HG03571 (cell line): ENCODE results near the gene HOXC5.
"Not testable (repeated sequence)": the region's sequence is repeated elsewhere in the genome, so short reads cannot be mapped to it uniquely, and the experiment has no call there.

Source experiments
- ATAC-seq: cut with Tn5 transposase; IDR thresholded peaks from one replicate; pipeline ENCODE4 v1.9.1; 2021; ENCODE audit not compliant: unreplicated experiment

Gene HOXC5

GRCh38 chr12:54032086-54032619 is 697 bp upstream of the HOXC5 start:
- ATAC-seq: no peak

- no peak for ATAC-seq
These were observed 493 bp downstream of the HOXC5 start for GRCh38 chr12:54033106-54033979.

DNA sequence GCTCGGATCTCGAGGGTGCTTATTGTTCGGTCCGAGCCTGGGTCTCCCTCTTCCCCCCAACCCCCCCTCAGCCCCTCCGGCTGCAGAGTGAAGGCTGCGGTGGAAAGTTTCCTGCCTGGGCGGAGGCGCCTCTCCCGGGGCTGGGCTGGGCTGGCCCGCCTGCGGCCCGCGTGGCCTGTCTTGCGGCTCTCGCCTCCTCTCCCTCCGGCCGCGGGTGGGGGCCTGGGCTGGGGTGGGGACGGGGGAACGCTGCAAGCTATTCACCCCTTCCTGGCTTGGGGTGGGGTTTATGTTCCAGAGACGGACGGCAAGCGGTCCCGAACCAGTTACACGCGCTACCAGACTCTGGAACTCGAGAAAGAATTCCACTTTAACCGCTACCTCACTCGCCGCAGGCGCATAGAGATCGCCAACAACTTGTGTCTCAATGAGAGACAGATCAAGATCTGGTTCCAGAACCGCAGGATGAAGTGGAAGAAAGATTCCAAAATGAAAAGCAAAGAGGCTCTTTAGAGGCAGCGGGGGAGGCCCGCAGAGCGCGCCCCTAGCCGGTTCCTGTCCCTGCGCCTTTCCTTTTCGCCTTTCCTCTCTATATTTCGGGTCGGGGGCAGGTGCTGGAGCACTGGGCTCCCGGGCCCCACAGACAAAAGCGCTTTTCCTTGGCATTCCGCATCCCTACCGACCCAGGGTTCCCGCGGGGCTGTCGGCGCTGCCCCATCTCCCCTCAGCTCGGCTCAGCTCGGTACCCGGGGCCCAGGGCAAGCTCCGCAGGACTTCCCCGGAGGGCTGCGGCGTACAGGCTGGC is 1.3 kb downstream of the HOXC5 start:
- no peak for ATAC-seq

DNA sequence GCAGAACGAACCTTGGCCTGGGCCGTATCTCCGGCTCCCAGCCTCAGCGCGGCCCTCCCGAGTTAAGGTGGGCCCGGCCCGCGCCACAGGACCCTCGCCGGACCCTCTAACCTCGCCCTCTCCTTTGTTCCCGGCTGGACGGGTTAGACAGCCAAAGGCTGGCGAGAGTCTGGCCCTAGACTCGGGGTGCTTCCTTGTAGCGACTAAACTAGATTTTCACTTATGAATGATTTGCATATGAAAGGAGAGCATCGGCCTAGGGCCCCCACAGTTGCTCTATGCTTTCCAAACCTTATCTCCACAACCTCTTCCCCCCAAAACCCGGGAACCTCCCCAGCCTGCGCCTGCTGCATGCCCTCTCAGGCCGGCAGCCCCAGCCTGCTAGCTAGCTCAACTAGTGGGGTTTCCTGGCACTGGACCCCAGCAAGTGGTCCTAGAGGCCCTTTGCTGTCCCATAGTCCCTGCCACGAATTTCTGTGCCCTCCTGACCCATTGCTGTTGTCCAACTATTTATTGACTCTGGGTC is 2.0 kb downstream of the HOXC5 start:
- ATAC-seq: no peak

- ATAC-seq: no peak
These were observed 2.9 kb downstream of the HOXC5 start for GRCh38 chr12:54035568-54036264.

GRCh38 chr12:54036620-54037359 is 3.9 kb downstream of the HOXC5 start:
- no peak for ATAC-seq

DNA sequence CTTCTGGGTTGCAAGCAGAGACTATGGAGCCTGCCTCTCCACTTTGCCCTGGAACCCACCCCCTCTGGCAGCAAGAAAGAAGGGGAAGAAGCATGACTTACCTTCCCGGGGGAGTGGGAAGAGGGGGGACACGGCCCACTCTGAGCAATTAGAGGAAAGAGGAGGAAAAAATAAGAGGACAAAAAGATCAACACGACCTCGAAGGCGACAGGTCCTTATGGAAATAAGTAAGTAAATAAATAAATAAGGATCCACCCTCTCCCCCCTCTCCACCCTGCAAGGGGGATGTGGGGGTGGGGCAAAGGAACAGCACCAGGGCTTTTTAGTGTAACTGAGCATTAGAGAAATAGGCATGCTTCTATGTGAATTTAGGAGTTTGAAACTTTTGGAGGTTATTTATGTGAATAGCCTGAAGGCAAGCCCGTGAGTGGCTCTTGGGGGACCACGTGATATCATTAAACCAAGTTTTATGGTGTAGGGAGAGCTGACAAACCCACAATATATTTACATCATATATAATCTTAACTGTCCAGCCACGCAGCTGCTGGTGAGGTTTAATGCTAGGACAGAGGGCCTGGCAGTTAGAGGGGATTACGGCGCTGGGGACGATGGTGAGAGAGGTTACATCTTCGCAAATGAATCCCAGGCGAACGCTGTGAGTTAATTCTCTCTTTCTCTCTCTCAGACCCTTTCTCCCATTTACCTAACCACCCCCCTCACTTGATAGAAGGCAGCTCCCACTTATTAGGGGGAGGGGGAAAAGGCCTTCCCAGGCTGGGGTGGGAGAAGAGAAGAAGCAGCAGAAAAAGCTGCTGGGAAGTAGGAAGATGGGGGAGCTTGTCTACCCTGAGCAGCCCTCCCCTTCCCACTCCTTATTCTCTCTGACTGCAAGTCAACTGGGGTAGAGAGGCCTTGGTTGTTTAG is 4.8 kb downstream of the HOXC5 start:
- no peak for ATAC-seq

- no peak for ATAC-seq
These were observed 5.5 kb downstream of the HOXC5 start for GRCh38 chr12:54038284-54038870.

DNA sequence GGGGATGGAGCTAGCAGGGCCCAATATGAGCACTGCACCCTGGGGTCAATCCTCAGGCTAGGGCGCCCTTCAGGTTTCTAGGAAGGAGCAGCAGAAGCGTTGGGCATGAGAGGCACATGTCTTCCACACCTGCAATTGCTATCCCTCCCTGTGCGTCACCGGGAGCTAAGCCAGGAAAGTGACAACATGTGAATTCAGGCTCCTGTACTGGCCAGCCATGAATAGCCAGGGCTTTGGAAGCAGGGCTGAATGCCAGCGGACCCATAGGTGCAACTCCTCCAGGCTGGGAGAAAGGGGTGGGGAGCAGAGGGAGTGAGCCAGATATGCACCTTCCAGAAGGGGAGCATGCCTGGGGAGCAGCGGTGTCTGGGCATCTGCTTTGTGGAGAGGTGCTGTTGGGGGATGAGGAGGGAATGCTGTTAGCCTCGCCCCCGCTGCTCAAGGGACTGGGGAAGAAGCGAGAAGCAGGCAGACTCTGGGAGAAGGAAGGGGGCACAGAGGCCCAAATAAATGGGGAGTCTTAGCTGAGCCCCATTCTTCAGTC is 6.1 kb downstream of the HOXC5 start:
- no peak for ATAC-seq

- no peak for ATAC-seq
These were observed 6.7 kb downstream of the HOXC5 start for GRCh38 chr12:54039417-54040147.

GRCh38 chr12:54040148-54040494 is 7.3 kb downstream of the HOXC5 start:
- ATAC-seq: no peak

- ATAC-seq: no peak
These were observed 7.8 kb downstream of the HOXC5 start for GRCh38 chr12:54040648-54041047.

- ATAC-seq: no peak
These were observed 8.3 kb downstream of the HOXC5 start for GRCh38 chr12:54041097-54041690.

DNA sequence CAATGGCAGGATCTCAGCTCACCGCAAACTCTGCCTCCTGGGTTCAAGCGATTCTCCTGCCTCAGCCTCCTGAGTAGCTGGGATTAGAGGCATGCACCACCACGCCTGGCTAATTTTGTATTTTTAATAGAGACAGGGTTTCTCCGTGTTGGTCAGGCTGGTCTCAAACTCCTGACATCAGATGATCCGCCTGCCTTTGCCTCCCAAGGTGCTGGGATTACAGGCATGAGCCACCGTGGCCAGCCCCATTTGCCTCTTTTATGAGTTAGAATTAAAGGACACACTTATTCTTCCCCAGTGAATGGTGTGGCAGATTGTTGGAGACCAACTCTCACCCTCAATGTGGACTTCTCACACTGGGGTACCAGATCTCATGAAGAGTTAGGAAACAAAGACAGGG is 9.2 kb downstream of the HOXC5 start:
- ATAC-seq: not testable (repeated sequence)

DNA sequence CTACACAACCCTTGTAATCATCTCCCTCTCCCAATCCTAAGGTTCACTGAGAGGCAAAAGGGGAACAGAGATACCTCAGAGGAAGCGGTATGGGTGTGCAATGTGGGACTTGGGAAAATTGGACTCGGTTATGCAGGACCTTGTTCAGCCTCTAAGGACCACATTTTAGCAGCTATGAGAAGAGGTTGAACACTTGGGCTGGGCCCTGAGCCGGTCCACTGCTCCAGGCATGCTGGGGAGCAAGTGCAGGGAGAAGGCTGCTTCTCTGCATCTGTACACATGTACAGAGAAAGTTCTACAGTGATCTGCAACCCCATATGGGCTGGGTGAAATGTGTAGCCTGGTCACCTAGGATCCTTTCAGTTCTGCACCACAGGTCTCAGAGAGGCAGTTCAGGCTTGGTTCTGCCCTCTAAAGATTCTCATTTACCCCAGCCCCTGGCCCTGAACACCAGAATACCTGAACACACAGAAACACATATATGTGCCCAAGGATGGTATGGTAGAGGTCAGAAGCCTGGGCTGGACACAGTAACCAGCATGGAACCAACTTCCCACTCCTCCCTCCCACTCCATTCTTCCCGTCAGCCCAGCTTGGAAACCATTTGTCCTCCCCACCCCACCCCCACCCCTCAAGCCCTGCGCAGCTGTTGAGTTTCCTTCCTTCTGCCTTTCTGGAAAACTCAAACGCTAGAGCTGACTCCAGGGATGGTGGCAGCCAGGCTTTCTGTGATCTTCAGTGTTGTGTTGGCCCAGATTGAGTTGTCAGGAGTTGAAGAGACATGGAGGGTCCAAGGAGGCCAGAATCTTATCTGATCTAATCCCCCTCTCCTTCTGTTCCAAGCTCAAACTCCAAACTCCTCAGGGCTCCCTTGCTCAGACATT is 10.4 kb downstream of the HOXC5 start:
- no peak for ATAC-seq

- no peak for ATAC-seq
These were observed 11.7 kb downstream of the HOXC5 start for GRCh38 chr12:54044425-54045103.
